ENCODE data around the gene SLU7. TPM values are rescaled to one million over a fixed set of nuclear protein-coding genes. Genes with fewer than 3 reads are reported as not detected.

SLU7 gene
- total RNA-seq, 1 donor from 2014 or later: 53.1 TPM

- no peak for TF ChIP-seq CTCF (IDR thresholded peaks at IDR 0.05; ENCODE audit: unreplicated experiment)
- no peaks in the 10 kb centered on the region for H3K9me3 Mint-ChIP-seq (ENCODE audit: unreplicated experiment)
- no peak for DNase-seq (ENCODE audit: low spot score)
- H3K4me1 Mint-ChIP-seq (ENCODE audit: unreplicated experiment): peaks cover 11% of the 10 kb centered on the region
- H3K27me3 Mint-ChIP-seq (ENCODE audit: unreplicated experiment): peaks cover 2% of the 10 kb centered on the region
- H3K4me3 Mint-ChIP-seq (ENCODE audit: unreplicated experiment): no peak overlapping the region
- H3K36me3 Mint-ChIP-seq (ENCODE audit: low read depth, unreplicated experiment): no peaks in the 10 kb centered on the region
- no peak overlapping the region for H3K27ac Mint-ChIP-seq (ENCODE audit: unreplicated experiment)
These were observed 37.7 kb upstream of the SLU7 start for GRCh38 chr5:160456480-160457177.

GRCh38 chr5:160455600-160455999 is 36.7 kb upstream of the SLU7 start:
- H3K36me3 Mint-ChIP-seq (ENCODE audit: low read depth, unreplicated experiment): no peaks in the 10 kb centered on the region
- no peak overlapping the region for H3K4me3 Mint-ChIP-seq (ENCODE audit: unreplicated experiment)
- no peak overlapping the region for H3K27ac Mint-ChIP-seq (ENCODE audit: unreplicated experiment)
- peaks cover 2% of the 10 kb centered on the region for H3K27me3 Mint-ChIP-seq (ENCODE audit: unreplicated experiment)
- TF ChIP-seq CTCF (IDR thresholded peaks at IDR 0.05; ENCODE audit: unreplicated experiment): no peak
- no peak for DNase-seq (ENCODE audit: low spot score)
- H3K4me1 Mint-ChIP-seq (ENCODE audit: unreplicated experiment): peaks cover 11% of the 10 kb centered on the region
- H3K9me3 Mint-ChIP-seq (ENCODE audit: unreplicated experiment): no peaks in the 10 kb centered on the region

DNA sequence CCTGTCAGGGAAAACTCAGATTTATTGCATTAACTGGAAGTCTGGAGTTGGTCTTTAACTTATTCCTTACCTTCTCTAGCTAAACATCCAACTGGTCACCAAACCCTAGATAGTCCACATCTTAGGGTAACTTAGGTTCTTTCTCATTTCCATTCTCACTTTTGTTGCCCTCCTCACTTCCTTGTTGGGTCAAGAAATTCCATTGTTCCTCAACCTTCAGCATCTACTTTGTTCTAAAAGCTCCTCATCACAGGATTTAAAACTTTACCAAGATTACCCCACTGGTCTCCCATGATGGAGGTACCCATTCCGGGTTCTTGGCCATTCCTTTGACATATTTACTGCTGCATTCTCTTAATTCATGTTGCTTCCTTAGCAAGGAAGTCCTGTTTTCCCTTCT is 34.9 kb upstream of the SLU7 start:
- Mint-ChIP-seq H3K27me3 (ENCODE audit: unreplicated experiment) (peaks cover 2% of the 10 kb centered on the region), H3K36me3 (ENCODE audit: low read depth, unreplicated experiment) (no peaks in the 10 kb centered on the region), H3K4me3 (ENCODE audit: unreplicated experiment) (no peak overlapping the region), H3K27ac (ENCODE audit: unreplicated experiment) (peak overlapping the region; percentile 61), H3K4me1 (ENCODE audit: unreplicated experiment) (peaks cover 16% of the 10 kb centered on the region), H3K9me3 (ENCODE audit: unreplicated experiment) (no peaks in the 10 kb centered on the region)
- no peak for TF ChIP-seq CTCF (IDR thresholded peaks at IDR 0.05; ENCODE audit: unreplicated experiment)
- DNase-seq (ENCODE audit: low spot score): no peak

GRCh38 chr5:160452795-160453194 is 33.9 kb upstream of the SLU7 start:
- TF ChIP-seq CTCF (IDR thresholded peaks at IDR 0.05; ENCODE audit: unreplicated experiment): no peak
- Mint-ChIP-seq H3K9me3 (ENCODE audit: unreplicated experiment) (no peaks in the 10 kb centered on the region), H3K36me3 (ENCODE audit: low read depth, unreplicated experiment) (no peaks in the 10 kb centered on the region), H3K4me3 (ENCODE audit: unreplicated experiment) (no peak overlapping the region), H3K4me1 (ENCODE audit: unreplicated experiment) (peaks cover 16% of the 10 kb centered on the region), H3K27me3 (ENCODE audit: unreplicated experiment) (peaks cover 2% of the 10 kb centered on the region), H3K27ac (ENCODE audit: unreplicated experiment) (peak overlapping the region; percentile 9)
- DNase-seq (ENCODE audit: low spot score): no peak

GRCh38 chr5:160452036-160452435 is 33.2 kb upstream of the SLU7 start:
- no peak overlapping the region for H3K4me3 Mint-ChIP-seq (ENCODE audit: unreplicated experiment)
- no peak for TF ChIP-seq CTCF (IDR thresholded peaks at IDR 0.05; ENCODE audit: unreplicated experiment)
- H3K27me3 Mint-ChIP-seq (ENCODE audit: unreplicated experiment): peaks cover 2% of the 10 kb centered on the region
- H3K36me3 Mint-ChIP-seq (ENCODE audit: low read depth, unreplicated experiment): no peaks in the 10 kb centered on the region
- H3K27ac Mint-ChIP-seq (ENCODE audit: unreplicated experiment): no peak overlapping the region
- H3K4me1 Mint-ChIP-seq (ENCODE audit: unreplicated experiment): peaks cover 16% of the 10 kb centered on the region
- DNase-seq (ENCODE audit: low spot score): no peak
- no peaks in the 10 kb centered on the region for H3K9me3 Mint-ChIP-seq (ENCODE audit: unreplicated experiment)

All from endothelial cell (in vitro differentiated cells).